GM12878 (cell line): ENCODE measurements around the gene KIFAP3. TPM values are rescaled to one million over a fixed set of nuclear protein-coding genes. Genes with fewer than 3 reads are reported as not detected.

Experiments
- ATAC-seq: fragments of 200-7000 bp; cut with Tn5 transposase; 3 replicates; pipeline ENCODE4 v1.9.1; 2020; ENCODE audit warnings: mild to moderate bottlenecking, moderate library complexity
- BruUV-seq: library from RNA; stranded (reverse); fragments of 400-500 nt; replicated peaks from 2 replicates; lab custom pipeline; 2021; lab: Mats Ljungman, UMichigan
- CTCF ChIA-PET: fragments of 300-600 bp; sonication (Branson Sonifier 250); formaldehyde crosslinking; extraction: SDS; loops from one replicate; lab custom pipeline; 2021; ENCODE audit warnings: inconsistent platforms; lab: Yijun Ruan, JAX
- POLR2A ChIA-PET: fragments of 350-600 bp; formaldehyde crosslinking; extraction: SDS; loops from one replicate; lab custom pipeline; 2021; ENCODE audit warnings: inconsistent platforms; lab: Charles Lee
- RAD21 ChIA-PET: fragments of 300-600 bp; sonication (Branson Sonifier 250); formaldehyde crosslinking; loops from one replicate; lab custom pipeline; 2023; ENCODE audit warnings: antibody characterized with exemption; ENCODE audit not compliant: unreplicated experiment; lab: Charles Lee
- SMC1A ChIA-PET: fragments of 300-600 bp; sonication (Branson Sonifier 250); formaldehyde crosslinking; loops from one replicate; lab custom pipeline; 2023; ENCODE audit not compliant: unreplicated experiment, uncharacterized antibody; lab: Charles Lee
- DNase-seq: peaks from one replicate; pipeline ENCODE4 v3.0.0-alpha.2; 2011; ENCODE audit warnings: low read depth, low spot score
- FAIRE-seq: peaks from 3 replicates; lab custom pipeline; 2011; peaks lifted over from hg19 to GRCh38; lab: Jason Lieb, UNC
- H2AFZ ChIP-seq: 2 replicates; pipeline ENCODE4 v1.6.0; 2011; ENCODE audit warnings: low read depth, low read length, control low read depth; ENCODE audit not compliant: control insufficient read depth
- H3K27ac ChIP-seq: 2 replicates; pipeline ENCODE4 v1.5.1; 2011; ENCODE audit warnings: control low read depth; ENCODE audit not compliant: control insufficient read depth, insufficient read depth
- H3K27me3 ChIP-seq, 2 experiments: replicated peaks in 1 of 2; 2 replicates each; pipeline versions ENCODE4 v1.6.0 to v1.6.1; 2011; ENCODE audit warnings: low read length in 1 of 2; ENCODE audit not compliant: control insufficient read depth in 2 of 2, insufficient read depth in 2 of 2
- H3K36me3 ChIP-seq, 2 experiments: 2 replicates each; pipeline ENCODE4 v1.5.1; 2011; ENCODE audit warnings: low read length in 1 of 2; ENCODE audit not compliant: control insufficient read depth in 2 of 2, insufficient read depth in 2 of 2
- H3K4me1 ChIP-seq: 2 replicates; pipeline ENCODE4 v1.6.1; 2011; ENCODE audit warnings: mild to moderate bottlenecking, low read length, moderate library complexity, mixed read lengths; ENCODE audit not compliant: control insufficient read depth, insufficient read depth
- H3K4me2 ChIP-seq: 2 replicates; pipeline ENCODE4 v1.6.0; 2011; ENCODE audit warnings: control low read depth; ENCODE audit not compliant: control insufficient read depth, insufficient read depth
- H3K4me3 ChIP-seq: fragments of 200-600 bp; sonication (generic); 2 replicates; pipeline ENCODE4 v1.5.1; 2016
- H3K79me2 ChIP-seq: 2 replicates; pipeline ENCODE4 v1.6.0; 2011; ENCODE audit warnings: low read length; ENCODE audit not compliant: control insufficient read depth, insufficient read depth
- H3K9ac ChIP-seq: 2 replicates; pipeline ENCODE4 v1.8.0; 2011; ENCODE audit warnings: low read length, control low read depth, mixed read lengths; ENCODE audit not compliant: control insufficient read depth, insufficient read depth
- H3K9me3 ChIP-seq: replicated peaks from 3 replicates; pipeline ENCODE4 v1.5.1; 2011; ENCODE audit warnings: mild to moderate bottlenecking, low read length; ENCODE audit not compliant: control insufficient read depth, insufficient read depth
- H4K20me1 ChIP-seq: 2 replicates; pipeline ENCODE4 v1.6.0; 2011; ENCODE audit not compliant: control insufficient read depth, insufficient read depth
- ATF7 ChIP-seq: fragments of 450-650 bp; IDR thresholded peaks from 2 replicates; pipeline ENCODE4 v1.6.1; 2016; ENCODE audit warnings: low read depth, mild to moderate bottlenecking
- FOXK2 ChIP-seq: fragments of 450-650 bp; IDR thresholded peaks from 2 replicates; pipeline ENCODE4 v1.6.1; 2017; ENCODE audit warnings: mild to moderate bottlenecking, moderate library complexity
- GABPA ChIP-seq: IDR thresholded peaks from 2 replicates; pipeline ENCODE4 v1.6.1; 2014; ENCODE audit warnings: antibody characterized with exemption, low read depth, mild to moderate bottlenecking, inconsistent platforms
- HCFC1 ChIP-seq: fragments of 150-350 bp; IDR thresholded peaks from 2 replicates; pipeline ENCODE4 v1.6.1; 2014; ENCODE audit warnings: low read length
- HDAC6 ChIP-seq: fragments of 200-600 bp; sonication (generic); IDR thresholded peaks from one replicate; pipeline ENCODE4 v1.8.0; 2017; ENCODE audit warnings: antibody characterized with exemption; ENCODE audit not compliant: unreplicated experiment
- JUNB ChIP-seq: IDR thresholded peaks from 2 replicates; pipeline ENCODE4 v1.6.1; 2016; ENCODE audit warnings: antibody characterized with exemption, mild to moderate bottlenecking
- LARP7 ChIP-seq: fragments of 450-650 bp; IDR thresholded peaks from 2 replicates; pipeline ENCODE4 v1.6.1; 2017; ENCODE audit warnings: mild to moderate bottlenecking
- NFXL1 ChIP-seq: fragments of 450-650 bp; IDR thresholded peaks from 2 replicates; pipeline ENCODE4 v1.6.1; 2017; ENCODE audit warnings: antibody characterized with exemption, mild to moderate bottlenecking, borderline replicate concordance
- PAX5 ChIP-seq: IDR thresholded peaks from 2 replicates; pipeline ENCODE4 v1.6.1; 2011; ENCODE audit warnings: low read depth, low read length, borderline replicate concordance
- PML ChIP-seq: IDR thresholded peaks from 2 replicates; pipeline ENCODE4 v1.6.1; 2012; ENCODE audit warnings: low read length, inconsistent platforms
- POLR2A ChIP-seq: IDR thresholded peaks from 2 replicates; pipeline ENCODE4 v1.6.1; 2011; ENCODE audit warnings: low read depth, mild to moderate bottlenecking, low read length
- SIN3A ChIP-seq: IDR thresholded peaks from 2 replicates; pipeline ENCODE4 v1.6.1; 2012; ENCODE audit warnings: low read depth, low read length, improper control_type of control experiment
- SMAD1 ChIP-seq: fragments of 450-650 bp; IDR thresholded peaks from 2 replicates; pipeline ENCODE4 v1.6.1; 2018; ENCODE audit warnings: mild to moderate bottlenecking, low read depth; ENCODE audit not compliant: partially characterized antibody
- SMARCA5 ChIP-seq: fragments of 450-650 bp; IDR thresholded peaks from 2 replicates; pipeline ENCODE4 v1.6.1; 2017; ENCODE audit warnings: mild to moderate bottlenecking
- TCF7 ChIP-seq: IDR thresholded peaks from 2 replicates; pipeline ENCODE4 v1.6.1; 2014; ENCODE audit warnings: antibody characterized with exemption, borderline replicate concordance
- ZSCAN29 ChIP-seq: fragments of 450-650 bp; IDR thresholded peaks from 2 replicates; pipeline ENCODE4 v1.6.1; 2017; ENCODE audit warnings: mild to moderate bottlenecking, moderate library complexity
- WGBS: methylation state at CpG from one replicate; pipeline ENCODE4 v1.1.6; 2016; ENCODE audit warnings: low lambda C conversion rate; ENCODE audit not compliant: insufficient replicate concordance, insufficient coverage; ENCODE audit errors: missing lambda C conversion rate; 5-methylcytosine and 5-hydroxymethylcytosine counted together
- in situ Hi-C: fragments of 300-500 bp; cut with MboI; formaldehyde crosslinking; loops from 9 replicates; pipeline ENCODE4 v1.14.3; 2018; ENCODE audit warnings: mixed read lengths
- intact Hi-C: fragments of 100-400 bp; cut with micrococcal nuclease; formaldehyde crosslinking; loops from one replicate; pipeline ENCODE4 v1.14.2; 2022; ENCODE audit not compliant: unreplicated experiment
- polyA plus RNA-seq, 11 experiments: library from polyadenylated mRNA; depleted of rRNA in 4 of 11; unstranded in 6 of 11; stranded (reverse) in 5 of 11; fragments of >200 nt; fragmentation: Nextera tagmentation in 4 of 11; fragmentation: Illumina TruSeq in 1 of 11; extraction: Ambion mirVana in 4 of 11; extraction: Trizol in 1 of 11; gene quantifications; 1 replicate in 1 of 11; 2 replicates in 10 of 11; pipeline versions ENCODE4 v1.2.1 to v1.2.3, GENCODE V29; 2011 to 2016; ENCODE audit warnings: inconsistent platforms in 2 of 11, missing spikeins in 2 of 11, low read depth in 1 of 11
- total RNA-seq, 4 experiments: library from RNA; depleted of rRNA in 3 of 4; stranded (reverse); fragments of >200 nt in 3 of 4; fragmentation: Illumina TruSeq in 1 of 4; extraction: Trizol in 1 of 4; gene quantifications; 2 replicates each; pipeline versions ENCODE4 v1.2.1 to v1.2.3, GENCODE V29; 2013 to 2021
- TF ChIP-seq, protein P1 (sequence below): IDR thresholded peaks from 2 replicates; pipeline ENCODE4 v1.6.1; 2012; ENCODE audit warnings: low read length, inconsistent platforms
- TF ChIP-seq, protein P2 (sequence below): fragments of 450-650 bp; IDR thresholded peaks from 2 replicates; pipeline ENCODE4 v1.6.1; 2016; ENCODE audit warnings: mild to moderate bottlenecking
- TF ChIP-seq, protein P3 (sequence below), 3 experiments: IDR thresholded peaks in 2 of 3; conservative IDR thresholded peaks in 1 of 3; 2 replicates each; pipeline ENCODE4 v1.5.1; 2011; ENCODE audit warnings: low read depth in 3 of 3, low read length in 3 of 3, mild to moderate bottlenecking in 3 of 3, control low read depth in 2 of 3, moderate library complexity in 2 of 3, inconsistent platforms in 1 of 3, mixed read lengths in 1 of 3; ENCODE audit not compliant: control insufficient read depth in 2 of 3, insufficient read depth in 1 of 3; ENCODE audit errors: extremely low read depth in 1 of 3
- TF ChIP-seq, protein P4 (sequence below): IDR thresholded peaks from 2 replicates; pipeline ENCODE4 v1.6.1; 2011; ENCODE audit warnings: low read depth, low read length, improper control_type of control experiment, borderline replicate concordance

KIFAP3 gene
- total and polyA plus RNA-seq, 10 of the 15 experiments (the other 5 are each of a cell fraction or from before 2014, with no cell fraction given) = 13.7 to 100 (median 18.9) TPM

- ChIA-PET CTCF (interaction anchor here (0.6 to 2.1 kb wide), 7 partner anchors 61 to 860 kb away, joined by 3 to 6 read pairs (median 3); partner anchors contain the start of gene SCYL3), POLR2A (interaction anchor here (0.8 to 1.5 kb wide), 5 partner anchors 75 to 593 kb away, joined by 3 to 4 read pairs (median 3); partner anchors contain the start of genes GORAB, NTMT2 and PRRX1), RAD21 (interaction anchor here (0.6 to 2.7 kb wide), 20 partner anchors 128 to 694 kb away, joined by 3 to 8 read pairs (median 4); partner anchors contain the start of genes METTL18 and SCYL3), SMC1A (interaction anchor here (0.6 to 3.1 kb wide), 18 partner anchors 60 to 604 kb away, joined by 3 to 15 read pairs (median 4); partner anchors contain the start of gene GORAB)
- 100% methylated on average over 1 of the region's 1 CpG for WGBS
- H3K36me3 ChIP-seq = no peaks in the 10 kb centered on the region
- no peaks in the 10 kb centered on the region; the same call in 1 of the 3 replicates for H3K9me3 ChIP-seq
- peak overlapping the region; percentile 11; the same call in 1 of the 2 replicates for H3K4me3 ChIP-seq
- BruUV-seq = no TSS peak
- H3K79me2 ChIP-seq = peaks cover 71% of the 10 kb centered on the region
- no peak for FAIRE-seq
- ATAC-seq = peak; percentile 12
- no peak overlapping the region for H3K4me2 ChIP-seq
- in situ Hi-C loops (loop anchor here (10.0 kb wide), 1 partner anchor 463 kb away; the partner anchor contains the start of gene GORAB), intact Hi-C loops (loop anchor here (2.0 to 10.0 kb wide), 9 partner anchors 59 to 1413 kb away; partner anchors contain the start of genes PRRC2C and SCYL3)
- H4K20me1 ChIP-seq = no peaks in the 10 kb centered on the region
- H3K27ac ChIP-seq = peak overlapping the region; percentile 35; the same call in 1 of the 2 replicates
- no peak overlapping the region for H2AFZ ChIP-seq
- DNase-seq = peak; percentile 72
- H3K4me1 ChIP-seq = no peaks in the 10 kb centered on the region
- H3K27me3 ChIP-seq = no peaks in the 10 kb centered on the region
- no peak overlapping the region; the same call in 1 of the 2 replicates for H3K9ac ChIP-seq
- TF ChIP-seq FOXK2 = no peak
- TF ChIP-seq SMARCA5 = no peak
- no peak for TF ChIP-seq SIN3A
- TF ChIP-seq HCFC1 = no peak
- TF ChIP-seq NFXL1 = no peak
- no peak for TF ChIP-seq TCF7
- TF ChIP-seq, protein P1, sequence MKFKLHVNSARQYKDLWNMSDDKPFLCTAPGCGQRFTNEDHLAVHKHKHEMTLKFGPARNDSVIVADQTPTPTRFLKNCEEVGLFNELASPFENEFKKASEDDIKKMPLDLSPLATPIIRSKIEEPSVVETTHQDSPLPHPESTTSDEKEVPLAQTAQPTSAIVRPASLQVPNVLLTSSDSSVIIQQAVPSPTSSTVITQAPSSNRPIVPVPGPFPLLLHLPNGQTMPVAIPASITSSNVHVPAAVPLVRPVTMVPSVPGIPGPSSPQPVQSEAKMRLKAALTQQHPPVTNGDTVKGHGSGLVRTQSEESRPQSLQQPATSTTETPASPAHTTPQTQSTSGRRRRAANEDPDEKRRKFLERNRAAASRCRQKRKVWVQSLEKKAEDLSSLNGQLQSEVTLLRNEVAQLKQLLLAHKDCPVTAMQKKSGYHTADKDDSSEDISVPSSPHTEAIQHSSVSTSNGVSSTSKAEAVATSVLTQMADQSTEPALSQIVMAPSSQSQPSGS = no peak
- TF ChIP-seq, protein P2, sequence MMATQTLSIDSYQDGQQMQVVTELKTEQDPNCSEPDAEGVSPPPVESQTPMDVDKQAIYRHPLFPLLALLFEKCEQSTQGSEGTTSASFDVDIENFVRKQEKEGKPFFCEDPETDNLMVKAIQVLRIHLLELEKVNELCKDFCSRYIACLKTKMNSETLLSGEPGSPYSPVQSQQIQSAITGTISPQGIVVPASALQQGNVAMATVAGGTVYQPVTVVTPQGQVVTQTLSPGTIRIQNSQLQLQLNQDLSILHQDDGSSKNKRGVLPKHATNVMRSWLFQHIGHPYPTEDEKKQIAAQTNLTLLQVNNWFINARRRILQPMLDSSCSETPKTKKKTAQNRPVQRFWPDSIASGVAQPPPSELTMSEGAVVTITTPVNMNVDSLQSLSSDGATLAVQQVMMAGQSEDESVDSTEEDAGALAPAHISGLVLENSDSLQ = no peak
- TF ChIP-seq, protein P3, sequence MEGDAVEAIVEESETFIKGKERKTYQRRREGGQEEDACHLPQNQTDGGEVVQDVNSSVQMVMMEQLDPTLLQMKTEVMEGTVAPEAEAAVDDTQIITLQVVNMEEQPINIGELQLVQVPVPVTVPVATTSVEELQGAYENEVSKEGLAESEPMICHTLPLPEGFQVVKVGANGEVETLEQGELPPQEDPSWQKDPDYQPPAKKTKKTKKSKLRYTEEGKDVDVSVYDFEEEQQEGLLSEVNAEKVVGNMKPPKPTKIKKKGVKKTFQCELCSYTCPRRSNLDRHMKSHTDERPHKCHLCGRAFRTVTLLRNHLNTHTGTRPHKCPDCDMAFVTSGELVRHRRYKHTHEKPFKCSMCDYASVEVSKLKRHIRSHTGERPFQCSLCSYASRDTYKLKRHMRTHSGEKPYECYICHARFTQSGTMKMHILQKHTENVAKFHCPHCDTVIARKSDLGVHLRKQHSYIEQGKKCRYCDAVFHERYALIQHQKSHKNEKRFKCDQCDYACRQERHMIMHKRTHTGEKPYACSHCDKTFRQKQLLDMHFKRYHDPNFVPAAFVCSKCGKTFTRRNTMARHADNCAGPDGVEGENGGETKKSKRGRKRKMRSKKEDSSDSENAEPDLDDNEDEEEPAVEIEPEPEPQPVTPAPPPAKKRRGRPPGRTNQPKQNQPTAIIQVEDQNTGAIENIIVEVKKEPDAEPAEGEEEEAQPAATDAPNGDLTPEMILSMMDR (IDR thresholded peaks at IDR 0.05 in 2 of 3, conservative IDR thresholded peaks at IDR 0.05 in 1 of 3; ENCODE audit: control insufficient read depth in 2 of 3, extremely low read depth in 1 of 3, insufficient read depth in 1 of 3, low read depth in 3 of 3, low read length in 3 of 3) = no peak
- no peak for TF ChIP-seq GABPA
- TF ChIP-seq SMAD1 = peak; percentile 62
- no peak for TF ChIP-seq ZSCAN29
- no peak for TF ChIP-seq PML
- no peak for TF ChIP-seq POLR2A
- TF ChIP-seq LARP7 = no peak
- TF ChIP-seq HDAC6 = no peak
- TF ChIP-seq, protein P4, sequence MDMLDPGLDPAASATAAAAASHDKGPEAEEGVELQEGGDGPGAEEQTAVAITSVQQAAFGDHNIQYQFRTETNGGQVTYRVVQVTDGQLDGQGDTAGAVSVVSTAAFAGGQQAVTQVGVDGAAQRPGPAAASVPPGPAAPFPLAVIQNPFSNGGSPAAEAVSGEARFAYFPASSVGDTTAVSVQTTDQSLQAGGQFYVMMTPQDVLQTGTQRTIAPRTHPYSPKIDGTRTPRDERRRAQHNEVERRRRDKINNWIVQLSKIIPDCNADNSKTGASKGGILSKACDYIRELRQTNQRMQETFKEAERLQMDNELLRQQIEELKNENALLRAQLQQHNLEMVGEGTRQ = no peak
- TF ChIP-seq ATF7 = peak; percentile 38; the same call in 1 of the 2 replicates
- no peak for TF ChIP-seq PAX5
- no peak for TF ChIP-seq JUNB
These were observed 3.1 kb downstream of the KIFAP3 start for GRCh38 chr1:170071378-170071777.
